Fibroblast of lung (primary cell): ENCODE measurements around the gene ZNF33B. TPM values are rescaled to one million over a fixed set of nuclear protein-coding genes. Genes with fewer than 3 reads are reported as not detected.

Experiments used
- DNase-seq, 2 donors: peaks; one replicate each; pipeline versions ENCODE4 v3.0.0 to v3.0.0-alpha.2; 2010; ENCODE audit warnings: low read depth in 2 of 2
- H2AFZ ChIP-seq: 2 replicates; pipeline ENCODE4 v1.5.1; 2012; ENCODE audit warnings: low read length, control low read depth, inconsistent platforms
- H3K27ac ChIP-seq: 2 replicates; pipeline ENCODE4 v1.5.1; 2011; ENCODE audit warnings: low read length, control low read depth; ENCODE audit not compliant: insufficient read depth
- H3K27me3 ChIP-seq: 2 replicates; pipeline ENCODE4 v1.5.1; 2011; ENCODE audit warnings: mild to moderate bottlenecking, low read length; ENCODE audit not compliant: control insufficient read depth, insufficient read depth
- H3K36me3 ChIP-seq: 2 replicates; pipeline ENCODE4 v1.5.1; 2011; ENCODE audit warnings: low read length; ENCODE audit not compliant: control insufficient read depth, insufficient read depth
- H3K4me1 ChIP-seq: 2 replicates; pipeline ENCODE4 v1.5.1; 2011; ENCODE audit warnings: low read length; ENCODE audit not compliant: control insufficient read depth, insufficient read depth; ENCODE audit errors: extremely low read depth
- H3K4me2 ChIP-seq: 2 replicates; pipeline ENCODE4 v1.5.1; 2011; ENCODE audit warnings: low read length, control low read depth; ENCODE audit not compliant: insufficient read depth; ENCODE audit errors: extremely low read depth
- H3K4me3 ChIP-seq, 4 experiments: fragments of 200-600 bp in 1 of 4; sonication (generic) in 1 of 4; replicated peaks in 1 of 4; 2 replicates each; pipeline ENCODE4 v1.5.1; 2011 to 2016; ENCODE audit warnings: low read length in 4 of 4, low read depth in 3 of 4, mild to moderate bottlenecking in 3 of 4, control low read depth in 2 of 4, inconsistent platforms in 1 of 4, mixed read lengths in 1 of 4; ENCODE audit not compliant: insufficient read depth in 1 of 4; ENCODE audit errors: control extremely low read depth in 1 of 4
- H3K79me2 ChIP-seq: 2 replicates; pipeline ENCODE4 v1.5.1; 2012; ENCODE audit warnings: mild to moderate bottlenecking, low read length, inconsistent platforms; ENCODE audit not compliant: control insufficient read depth, insufficient read depth
- H3K9ac ChIP-seq: 2 replicates; pipeline ENCODE4 v1.5.1; 2011; ENCODE audit warnings: mild to moderate bottlenecking, low read length, control low read depth; ENCODE audit not compliant: insufficient read depth
- H3K9me3 ChIP-seq: 2 replicates; pipeline ENCODE4 v1.5.1; 2012; ENCODE audit warnings: low read depth, low read length; ENCODE audit not compliant: control insufficient read depth, insufficient read depth
- H4K20me1 ChIP-seq: 2 replicates; pipeline ENCODE4 v1.5.1; 2011; ENCODE audit warnings: low read length; ENCODE audit not compliant: control insufficient read depth, insufficient read depth; ENCODE audit errors: extremely low read depth
- EZH2 ChIP-seq: IDR thresholded peaks from 2 replicates; pipeline ENCODE4 v1.5.1; 2012; ENCODE audit warnings: low read length, control low read depth, mild to moderate bottlenecking; ENCODE audit errors: missing control alignments
- polyA plus RNA-seq, 2 donors: library from polyadenylated mRNA; depleted of rRNA in 1 of 2; stranded (reverse) in 1 of 2; unstranded in 1 of 2; fragments of >200 nt; gene quantifications; 2 replicates each; pipeline ENCODE4 v1.2.1, GENCODE V29; 2011 to 2012; ENCODE audit warnings: missing spikeins in 1 of 2
- total RNA-seq: library from RNA; depleted of rRNA; stranded (reverse); fragments of >200 nt; gene quantifications from 2 replicates; pipeline ENCODE4 v1.2.1, GENCODE V29; 2014
- TF ChIP-seq, protein P1 (sequence below), 2 donors: IDR thresholded peaks in 1 of 2; conservative IDR thresholded peaks in 1 of 2; 1 replicate in 1 of 2; 2 replicates in 1 of 2; pipeline ENCODE4 v1.5.1; 2011 to 2012; ENCODE audit warnings: low read length in 2 of 2, control low read depth in 1 of 2, inconsistent platforms in 1 of 2, low read depth in 1 of 2, mild to moderate bottlenecking in 1 of 2

ZNF33B gene
- total and polyA plus RNA-seq, 2 donors (not counting 1 experiment from before 2014, with no cell fraction given): 7.5 to 7.8 TPM

DNA sequence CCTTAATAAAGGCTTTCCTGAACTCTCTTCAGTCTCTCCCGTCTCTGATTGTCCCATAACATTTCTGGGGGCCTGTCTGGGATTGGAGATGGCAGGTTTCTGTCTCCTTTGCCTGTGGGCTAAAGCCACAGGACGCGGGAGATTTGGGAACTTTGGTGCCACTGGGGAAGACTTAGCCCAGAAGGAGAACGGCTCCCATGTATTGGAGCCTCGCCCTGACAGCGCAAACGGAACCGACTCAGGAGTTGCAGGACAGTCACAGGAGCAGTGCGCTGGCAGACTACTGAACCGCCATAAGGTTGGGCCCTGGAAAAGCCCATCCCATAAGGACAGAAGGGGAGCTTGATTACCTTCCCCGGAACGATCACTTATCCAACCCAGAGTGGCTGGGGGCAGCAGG, 7.1 kb upstream of the ZNF33B start:
- H3K36me3 ChIP-seq: no peaks in the 10 kb centered on the region
- H3K4me1 ChIP-seq: no peaks in the 10 kb centered on the region
- TF ChIP-seq EZH2: no peak
- TF ChIP-seq, protein P1, sequence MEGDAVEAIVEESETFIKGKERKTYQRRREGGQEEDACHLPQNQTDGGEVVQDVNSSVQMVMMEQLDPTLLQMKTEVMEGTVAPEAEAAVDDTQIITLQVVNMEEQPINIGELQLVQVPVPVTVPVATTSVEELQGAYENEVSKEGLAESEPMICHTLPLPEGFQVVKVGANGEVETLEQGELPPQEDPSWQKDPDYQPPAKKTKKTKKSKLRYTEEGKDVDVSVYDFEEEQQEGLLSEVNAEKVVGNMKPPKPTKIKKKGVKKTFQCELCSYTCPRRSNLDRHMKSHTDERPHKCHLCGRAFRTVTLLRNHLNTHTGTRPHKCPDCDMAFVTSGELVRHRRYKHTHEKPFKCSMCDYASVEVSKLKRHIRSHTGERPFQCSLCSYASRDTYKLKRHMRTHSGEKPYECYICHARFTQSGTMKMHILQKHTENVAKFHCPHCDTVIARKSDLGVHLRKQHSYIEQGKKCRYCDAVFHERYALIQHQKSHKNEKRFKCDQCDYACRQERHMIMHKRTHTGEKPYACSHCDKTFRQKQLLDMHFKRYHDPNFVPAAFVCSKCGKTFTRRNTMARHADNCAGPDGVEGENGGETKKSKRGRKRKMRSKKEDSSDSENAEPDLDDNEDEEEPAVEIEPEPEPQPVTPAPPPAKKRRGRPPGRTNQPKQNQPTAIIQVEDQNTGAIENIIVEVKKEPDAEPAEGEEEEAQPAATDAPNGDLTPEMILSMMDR (conservative IDR thresholded peaks at IDR 0.05 in 1 of 2, IDR thresholded peaks at IDR 0.05 in 1 of 2; ENCODE audit: low read depth in 1 of 2, low read length in 2 of 2): no peak
- no peak overlapping the region for H2AFZ ChIP-seq
- no peaks in the 10 kb centered on the region for H3K27me3 ChIP-seq
- H3K27ac ChIP-seq: no peak overlapping the region
- no peak overlapping the region for H3K4me3 ChIP-seq
- H3K4me2 ChIP-seq: no peak overlapping the region
- no peaks in the 10 kb centered on the region for H4K20me1 ChIP-seq
- no peak overlapping the region for H3K9ac ChIP-seq
- no peak for DNase-seq
- H3K9me3 ChIP-seq: no peaks in the 10 kb centered on the region
- no peaks in the 10 kb centered on the region for H3K79me2 ChIP-seq

DNA sequence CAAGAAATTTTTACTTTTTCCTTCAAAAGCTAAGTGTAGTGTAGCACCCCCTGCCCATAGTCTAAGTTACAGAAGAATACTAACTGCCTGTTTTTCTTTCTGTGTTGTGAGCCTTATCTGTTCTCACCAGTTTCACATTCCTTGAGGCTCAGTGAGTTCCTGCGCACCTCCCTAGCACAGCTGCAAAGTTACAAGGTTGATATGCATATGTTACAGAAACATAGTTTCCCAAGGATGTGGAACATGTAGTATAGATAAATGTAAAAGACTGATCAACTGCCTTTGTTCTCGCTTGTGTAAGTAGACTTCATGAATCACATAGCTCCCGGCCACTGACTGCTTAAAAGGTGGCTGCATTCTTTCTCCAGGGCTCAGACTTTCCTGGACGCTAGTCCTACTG, 6.7 kb upstream of the ZNF33B start:
- no peaks in the 10 kb centered on the region for H3K9me3 ChIP-seq

DNA sequence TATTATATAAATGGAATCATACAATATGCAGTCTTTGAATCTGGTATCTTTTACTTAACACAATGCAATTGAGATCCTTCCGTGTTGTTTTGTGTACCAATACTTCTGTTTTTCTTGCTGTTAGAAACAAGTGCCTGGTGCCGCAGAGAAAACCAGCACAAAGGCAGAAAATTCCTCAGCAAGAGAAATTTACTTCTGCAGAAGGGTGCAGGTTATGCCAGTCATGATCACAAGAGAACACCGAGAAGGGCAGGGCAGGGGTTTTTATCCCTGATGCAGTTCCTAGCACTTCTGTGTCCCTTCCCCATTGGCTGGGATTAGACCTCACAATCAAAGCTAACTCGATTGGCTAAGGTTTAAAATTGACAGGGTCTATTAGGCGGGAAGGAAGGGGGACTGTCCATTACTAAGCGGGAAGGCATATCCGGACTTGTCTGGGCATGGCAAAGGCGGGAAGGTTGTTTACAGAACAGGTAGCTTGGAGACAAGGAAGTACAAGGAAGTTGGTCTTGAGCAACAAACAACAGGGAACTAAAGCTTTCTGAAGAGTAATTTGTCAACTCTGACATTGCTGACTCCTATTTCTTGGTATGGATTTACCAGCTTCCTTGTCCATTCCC, 2.4 kb upstream of the ZNF33B start:
- H3K4me3 ChIP-seq: no peak overlapping the region
- no peaks in the 10 kb centered on the region for H4K20me1 ChIP-seq
- H3K27me3 ChIP-seq: no peaks in the 10 kb centered on the region
- no peak overlapping the region for H3K9ac ChIP-seq
- no peaks in the 10 kb centered on the region for H3K79me2 ChIP-seq
- H3K4me1 ChIP-seq: no peaks in the 10 kb centered on the region
- no peak overlapping the region for H2AFZ ChIP-seq
- H3K4me2 ChIP-seq: no peak overlapping the region
- no peak for DNase-seq
- no peaks in the 10 kb centered on the region for H3K36me3 ChIP-seq
- no peak for TF ChIP-seq EZH2
- TF ChIP-seq, protein P1 (conservative IDR thresholded peaks at IDR 0.05 in 1 of 2, IDR thresholded peaks at IDR 0.05 in 1 of 2; ENCODE audit: low read depth in 1 of 2, low read length in 2 of 2): no peak
- H3K27ac ChIP-seq: no peak overlapping the region
- no peaks in the 10 kb centered on the region for H3K9me3 ChIP-seq

More for the DNA sequence above, 6.7 kb upstream of the ZNF33B start:
- Histone ChIP-seq H3K9ac (no peak overlapping the region), H3K36me3 (no peaks in the 10 kb centered on the region), H3K4me1 (no peaks in the 10 kb centered on the region), H4K20me1 (no peaks in the 10 kb centered on the region), H3K4me2 (no peak overlapping the region), H3K4me3 (no peak overlapping the region), H3K27ac (no peak overlapping the region), H3K79me2 (no peaks in the 10 kb centered on the region), H3K27me3 (no peaks in the 10 kb centered on the region), H2AFZ (no peak overlapping the region)
- DNase-seq: no peak
- TF ChIP-seq EZH2: no peak
- TF ChIP-seq, protein P1 (conservative IDR thresholded peaks at IDR 0.05 in 1 of 2, IDR thresholded peaks at IDR 0.05 in 1 of 2; ENCODE audit: low read depth in 1 of 2, low read length in 2 of 2): no peak
